ENCODE results near the gene POLR2C.

The POLR2C gene

DNA sequence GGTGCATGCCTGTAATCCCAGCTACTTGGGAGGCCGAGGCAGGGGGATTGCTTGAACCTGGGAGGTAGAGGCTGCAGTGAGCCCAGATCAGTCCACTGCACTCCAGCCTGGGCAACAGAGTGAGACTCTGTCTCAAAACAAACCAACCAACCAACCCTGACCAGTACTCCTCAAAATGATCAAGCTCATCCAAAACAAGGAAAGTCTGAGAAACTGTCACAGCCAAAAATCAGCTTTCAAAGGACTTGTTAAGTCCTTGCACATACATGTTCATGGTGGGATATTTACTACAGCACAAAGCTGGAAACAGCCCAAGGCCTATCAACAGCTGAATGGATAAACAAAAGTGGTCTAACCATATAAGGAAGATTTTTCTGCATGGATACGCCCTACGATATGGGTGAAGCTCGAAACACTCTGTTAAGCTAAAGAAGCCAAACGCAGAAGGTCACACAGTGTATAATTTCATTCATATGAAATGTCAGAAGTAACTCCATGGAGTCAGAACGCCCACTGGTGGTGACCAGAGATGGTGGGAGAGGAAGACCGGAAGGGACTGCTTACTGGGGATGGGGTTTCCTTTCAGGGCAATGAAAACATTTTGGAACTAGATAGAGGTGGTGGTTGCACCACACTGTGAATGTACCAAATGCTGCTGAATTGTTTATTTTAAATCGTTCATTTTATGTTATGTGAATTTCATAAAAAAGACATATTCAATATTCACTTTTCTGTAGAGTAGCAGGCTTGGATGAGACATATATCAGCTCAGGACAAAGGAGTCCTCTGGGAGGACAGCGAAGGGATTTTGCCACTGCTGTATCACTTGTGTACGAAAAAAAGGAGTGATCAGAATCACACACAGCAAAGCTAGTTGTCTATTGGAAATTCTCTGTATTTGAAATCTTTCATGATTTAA is 40.2 kb upstream of the POLR2C start:
- Mint-ChIP-seq H3K27ac (peak overlapping the region; percentile 87 to 95 (median 91)), H3K4me1 (peaks cover 38% of the 10 kb centered on the region), H3K27me3 (ENCODE audit: low read depth) (no peaks in the 10 kb centered on the region), H3K4me3 (peak overlapping the region in 1 of 3 experiments; percentile 2), H3K36me3 (ENCODE audit: low read depth) (peaks cover 4% of the 10 kb centered on the region), H3K9me3 (no peaks in the 10 kb centered on the region)
- TF ChIP-seq, protein P1, sequence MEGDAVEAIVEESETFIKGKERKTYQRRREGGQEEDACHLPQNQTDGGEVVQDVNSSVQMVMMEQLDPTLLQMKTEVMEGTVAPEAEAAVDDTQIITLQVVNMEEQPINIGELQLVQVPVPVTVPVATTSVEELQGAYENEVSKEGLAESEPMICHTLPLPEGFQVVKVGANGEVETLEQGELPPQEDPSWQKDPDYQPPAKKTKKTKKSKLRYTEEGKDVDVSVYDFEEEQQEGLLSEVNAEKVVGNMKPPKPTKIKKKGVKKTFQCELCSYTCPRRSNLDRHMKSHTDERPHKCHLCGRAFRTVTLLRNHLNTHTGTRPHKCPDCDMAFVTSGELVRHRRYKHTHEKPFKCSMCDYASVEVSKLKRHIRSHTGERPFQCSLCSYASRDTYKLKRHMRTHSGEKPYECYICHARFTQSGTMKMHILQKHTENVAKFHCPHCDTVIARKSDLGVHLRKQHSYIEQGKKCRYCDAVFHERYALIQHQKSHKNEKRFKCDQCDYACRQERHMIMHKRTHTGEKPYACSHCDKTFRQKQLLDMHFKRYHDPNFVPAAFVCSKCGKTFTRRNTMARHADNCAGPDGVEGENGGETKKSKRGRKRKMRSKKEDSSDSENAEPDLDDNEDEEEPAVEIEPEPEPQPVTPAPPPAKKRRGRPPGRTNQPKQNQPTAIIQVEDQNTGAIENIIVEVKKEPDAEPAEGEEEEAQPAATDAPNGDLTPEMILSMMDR (IDR thresholded peaks at IDR 0.05; ENCODE audit: unreplicated experiment in 3 of 3) = peak; percentile 69 to 77 (median 69)

DNA sequence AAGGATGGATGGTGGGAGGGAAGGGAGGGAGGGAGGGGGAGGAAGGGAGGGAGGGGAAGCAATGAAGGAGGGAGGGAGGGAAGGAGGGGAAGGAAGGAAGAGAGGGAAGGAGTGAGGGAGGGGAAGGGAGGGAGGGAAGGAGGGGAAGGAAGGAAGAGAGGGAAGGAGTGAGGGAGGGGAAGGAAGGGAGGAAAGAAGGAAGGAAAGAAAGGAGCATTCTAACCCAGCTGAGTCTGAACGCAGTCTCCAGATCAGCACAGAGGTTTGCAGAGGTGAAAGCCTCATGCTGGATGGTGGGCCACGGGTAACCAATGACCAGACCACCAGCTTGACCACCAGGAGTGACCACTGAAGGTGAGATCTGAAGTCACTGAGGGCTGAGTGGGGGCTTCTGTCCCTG is 39.3 kb upstream of the POLR2C start:
- peaks cover 38% of the 10 kb centered on the region for H3K4me1 Mint-ChIP-seq
- H3K27me3 Mint-ChIP-seq (ENCODE audit: low read depth) = no peaks in the 10 kb centered on the region
- no peak overlapping the region for H3K4me3 Mint-ChIP-seq
- H3K27ac Mint-ChIP-seq = no peak overlapping the region
- TF ChIP-seq, protein P1 (IDR thresholded peaks at IDR 0.05; ENCODE audit: unreplicated experiment in 3 of 3) = no peak
- H3K36me3 Mint-ChIP-seq (ENCODE audit: low read depth) = peaks cover 12% of the 10 kb centered on the region
- H3K9me3 Mint-ChIP-seq = no peaks in the 10 kb centered on the region

DNA sequence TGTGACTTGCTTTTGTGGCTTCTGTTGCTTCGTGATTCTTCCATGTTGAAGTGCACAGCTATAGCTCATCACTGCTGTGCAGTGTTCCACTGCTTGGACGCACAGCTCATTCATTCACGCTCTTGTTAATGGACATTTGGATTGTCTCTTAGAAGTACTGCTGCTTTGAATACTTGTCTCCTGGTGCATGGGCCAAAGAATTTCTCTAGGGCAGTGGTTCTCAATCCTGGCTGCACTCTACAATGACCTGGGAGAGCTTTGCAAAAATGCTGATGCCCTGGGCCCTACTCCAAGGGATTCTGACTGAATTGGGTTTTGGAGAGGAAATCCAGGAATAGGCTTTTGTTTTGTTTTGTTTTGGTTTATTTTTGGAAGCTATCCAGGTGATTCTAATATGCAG is 37.9 kb upstream of the POLR2C start:
- H3K9me3 Mint-ChIP-seq = no peaks in the 10 kb centered on the region
- peak overlapping the region in 2 of 3 experiments; percentile 32 to 63 for H3K27ac Mint-ChIP-seq
- no peak overlapping the region for H3K4me3 Mint-ChIP-seq
- H3K36me3 Mint-ChIP-seq (ENCODE audit: low read depth) = peaks cover 24% of the 10 kb centered on the region
- TF ChIP-seq, protein P1 (IDR thresholded peaks at IDR 0.05; ENCODE audit: unreplicated experiment in 3 of 3) = no peak
- H3K4me1 Mint-ChIP-seq = peaks cover 26% of the 10 kb centered on the region
- H3K27me3 Mint-ChIP-seq (ENCODE audit: low read depth) = no peaks in the 10 kb centered on the region

- Mint-ChIP-seq H3K36me3 (ENCODE audit: low read depth) (peaks cover 42% of the 10 kb centered on the region), H3K4me1 (peaks cover 23% of the 10 kb centered on the region), H3K9me3 (no peaks in the 10 kb centered on the region), H3K27me3 (ENCODE audit: low read depth) (no peaks in the 10 kb centered on the region), H3K27ac (no peak overlapping the region), H3K4me3 (no peak overlapping the region)
- TF ChIP-seq, protein P1 (IDR thresholded peaks at IDR 0.05; ENCODE audit: unreplicated experiment in 3 of 3) = no peak
These were observed 36.1 kb upstream of the POLR2C start for GRCh38 chr16:57426356-57426755.

DNA sequence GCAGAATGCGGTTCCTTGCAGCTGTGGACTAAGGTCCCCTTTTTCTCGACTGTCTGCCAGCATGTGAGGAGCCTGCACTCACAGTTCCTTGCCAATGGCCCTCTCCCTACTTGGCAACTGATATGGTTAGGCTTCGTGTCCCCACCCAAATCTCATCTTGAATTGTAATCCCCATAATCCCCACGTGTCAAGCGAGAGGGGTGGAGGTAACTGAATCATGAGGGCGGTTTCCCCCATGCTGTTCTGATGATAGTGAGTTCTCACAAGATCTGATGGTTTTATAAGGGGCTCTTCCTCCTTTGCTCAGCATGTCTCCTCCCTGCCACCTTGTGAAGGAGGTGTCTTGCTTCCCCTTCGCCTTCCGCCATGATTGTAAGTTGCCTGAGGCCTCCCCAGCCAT is 35.2 kb upstream of the POLR2C start:
- TF ChIP-seq, protein P1 (IDR thresholded peaks at IDR 0.05; ENCODE audit: unreplicated experiment in 3 of 3) = no peak

More for the DNA sequence above, 35.2 kb upstream of the POLR2C start:
- Mint-ChIP-seq H3K36me3 (ENCODE audit: low read depth) (peaks cover 48% of the 10 kb centered on the region), H3K9me3 (no peaks in the 10 kb centered on the region), H3K4me1 (peaks cover 18% of the 10 kb centered on the region), H3K27me3 (ENCODE audit: low read depth) (no peaks in the 10 kb centered on the region), H3K27ac (peak overlapping the region in 1 of 3 experiments; percentile 11), H3K4me3 (no peak overlapping the region)
